Skeletal muscle tissue (tissue), 4 donors: Measurements from ENCODE around the gene YPEL5. TPM values are rescaled to one million over a fixed set of nuclear protein-coding genes. Genes with fewer than 3 reads are reported as not detected.

Source experiments
- H3K27ac ChIP-seq: one replicate; pipeline ENCODE4 v1.7.0; 2013; ENCODE audit warnings: mild to moderate bottlenecking, low read depth, low read length, inconsistent platforms
- H3K27me3 ChIP-seq, 3 donors: one replicate each; pipeline ENCODE4 v1.7.0; 2013; ENCODE audit warnings: low read length in 3 of 3; ENCODE audit not compliant: control insufficient read depth in 3 of 3, insufficient read depth in 3 of 3
- H3K36me3 ChIP-seq, 3 donors: one replicate each; pipeline ENCODE4 v1.7.0; 2013; ENCODE audit warnings: low read length in 3 of 3; ENCODE audit not compliant: control insufficient read depth in 3 of 3, insufficient read depth in 3 of 3
- H3K4me1 ChIP-seq, 3 donors: one replicate each; pipeline ENCODE4 v1.7.0; 2013; ENCODE audit warnings: low read length in 3 of 3, mild to moderate bottlenecking in 3 of 3; ENCODE audit not compliant: control insufficient read depth in 3 of 3, insufficient read depth in 3 of 3
- H3K4me3 ChIP-seq, 3 donors: one replicate each; pipeline ENCODE4 v1.7.0; 2013; ENCODE audit warnings: low read length in 3 of 3
- H3K9ac ChIP-seq, 3 donors: one replicate each; pipeline ENCODE4 v1.7.0; 2013; ENCODE audit warnings: low read length in 3 of 3, mild to moderate bottlenecking in 3 of 3, moderate library complexity in 2 of 3, low read depth in 1 of 3
- H3K9me3 ChIP-seq, 3 donors: one replicate each; pipeline ENCODE4 v1.7.0; 2013; ENCODE audit warnings: low read length in 3 of 3; ENCODE audit not compliant: control insufficient read depth in 3 of 3
- total RNA-seq: library from RNA; depleted of rRNA; stranded (reverse); fragments of >200 nt; gene quantifications from one replicate; pipeline ENCODE4 v1.2.3, GENCODE V29; 2014
- donor health status: Osteomylitis.

Gene YPEL5
- total RNA-seq, 1 donor from 2014 or later = 64.7 TPM

- Histone ChIP-seq H3K36me3 (no peaks in the 10 kb centered on the region), H3K4me3 (no peak overlapping the region), H3K9me3 (no peaks in the 10 kb centered on the region), H3K9ac (no peak overlapping the region), H3K27ac (no peak overlapping the region), H3K27me3 (peaks cover 0 to 2% (median 0%) of the 10 kb centered on the region in 3 donors), H3K4me1 (peaks cover 7 to 17% (median 16%) of the 10 kb centered on the region in 3 donors)
Measured at GRCh38 chr2:30180226-30180625, 33.4 kb downstream of the YPEL5 start.

- Histone ChIP-seq H3K4me3 (no peak overlapping the region), H3K4me1 (peaks cover 7 to 17% (median 16%) of the 10 kb centered on the region in 3 donors), H3K9me3 (no peaks in the 10 kb centered on the region), H3K36me3 (no peaks in the 10 kb centered on the region), H3K27ac (no peak overlapping the region), H3K9ac (no peak overlapping the region), H3K27me3 (peaks cover 0 to 2% (median 0%) of the 10 kb centered on the region in 3 donors)
Measured at GRCh38 chr2:30181176-30181575, 34.4 kb downstream of the YPEL5 start.

GRCh38 chr2:30184035-30184434 lies 37.2 kb downstream of the YPEL5 start:
- peaks cover 0 to 2% (median 0%) of the 10 kb centered on the region in 3 donors for H3K27me3 ChIP-seq
- H3K27ac ChIP-seq = no peak overlapping the region
- no peak overlapping the region for H3K9ac ChIP-seq
- no peak overlapping the region for H3K4me3 ChIP-seq
- H3K4me1 ChIP-seq = peaks cover 1 to 11% (median 7%) of the 10 kb centered on the region in 3 donors
- no peaks in the 10 kb centered on the region for H3K36me3 ChIP-seq
- H3K9me3 ChIP-seq = no peaks in the 10 kb centered on the region

GRCh38 chr2:30185178-30185577 lies 38.4 kb downstream of the YPEL5 start:
- Histone ChIP-seq H3K9me3 (no peaks in the 10 kb centered on the region), H3K4me1 (peaks cover 0 to 2% (median 0%) of the 10 kb centered on the region in 3 donors), H3K36me3 (no peaks in the 10 kb centered on the region), H3K9ac (no peak overlapping the region), H3K4me3 (no peak overlapping the region), H3K27ac (no peak overlapping the region), H3K27me3 (peaks cover 0 to 2% (median 0%) of the 10 kb centered on the region in 3 donors)

- Histone ChIP-seq H3K9ac (no peak overlapping the region), H3K27ac (no peak overlapping the region), H3K4me3 (no peak overlapping the region), H3K4me1 (no peaks in the 10 kb centered on the region), H3K36me3 (no peaks in the 10 kb centered on the region), H3K27me3 (peaks cover 0 to 2% (median 2%) of the 10 kb centered on the region in 3 donors), H3K9me3 (no peaks in the 10 kb centered on the region)
Measured at GRCh38 chr2:30188292-30188691, 41.5 kb downstream of the YPEL5 start.

- H3K36me3 ChIP-seq = no peaks in the 10 kb centered on the region
- no peaks in the 10 kb centered on the region for H3K4me1 ChIP-seq
Measured at GRCh38 chr2:30190637-30191036, 43.8 kb downstream of the YPEL5 start.

GRCh38 chr2:30191107-30191506 lies 44.3 kb downstream of the YPEL5 start:
- Histone ChIP-seq H3K4me3 (no peak overlapping the region), H3K27ac (no peak overlapping the region), H3K4me1 (no peaks in the 10 kb centered on the region), H3K27me3 (peaks cover 0 to 4% (median 0%) of the 10 kb centered on the region in 3 donors), H3K36me3 (no peaks in the 10 kb centered on the region), H3K9me3 (no peaks in the 10 kb centered on the region), H3K9ac (no peak overlapping the region)

More at GRCh38 chr2:30190637-30191036, 43.8 kb downstream of the YPEL5 start:
- Histone ChIP-seq H3K4me3 (no peak overlapping the region), H3K9ac (no peak overlapping the region), H3K27ac (no peak overlapping the region), H3K27me3 (peaks cover 0 to 4% (median 0%) of the 10 kb centered on the region in 3 donors), H3K9me3 (no peaks in the 10 kb centered on the region)

GRCh38 chr2:30191819-30192271 lies 45.0 kb downstream of the YPEL5 start:
- no peaks in the 10 kb centered on the region for H3K36me3 ChIP-seq
- no peak overlapping the region for H3K4me3 ChIP-seq
- no peaks in the 10 kb centered on the region for H3K4me1 ChIP-seq
- no peaks in the 10 kb centered on the region for H3K9me3 ChIP-seq
- no peak overlapping the region for H3K9ac ChIP-seq
- no peak overlapping the region for H3K27ac ChIP-seq
- peaks cover 0 to 4% (median 0%) of the 10 kb centered on the region in 3 donors for H3K27me3 ChIP-seq

GRCh38 chr2:30192314-30192713 lies 45.5 kb downstream of the YPEL5 start:
- H3K36me3 ChIP-seq = no peaks in the 10 kb centered on the region
- H3K9ac ChIP-seq = no peak overlapping the region
- peaks cover 0 to 4% (median 0%) of the 10 kb centered on the region in 3 donors for H3K27me3 ChIP-seq
- no peaks in the 10 kb centered on the region for H3K9me3 ChIP-seq
- no peak overlapping the region for H3K27ac ChIP-seq
- no peaks in the 10 kb centered on the region for H3K4me1 ChIP-seq
- no peak overlapping the region for H3K4me3 ChIP-seq

- Histone ChIP-seq H3K36me3 (no peaks in the 10 kb centered on the region), H3K27ac (no peak overlapping the region), H3K4me1 (no peaks in the 10 kb centered on the region), H3K27me3 (peaks cover 0 to 4% (median 0%) of the 10 kb centered on the region in 3 donors), H3K4me3 (no peak overlapping the region), H3K9me3 (no peaks in the 10 kb centered on the region), H3K9ac (no peak overlapping the region)
Measured at GRCh38 chr2:30193104-30193681, 46.4 kb downstream of the YPEL5 start.
